ENCODE data around the gene PSME1. TPM values are rescaled to one million over a fixed set of nuclear protein-coding genes. Genes with fewer than 3 reads are reported as not detected.

Gene PSME1
- total RNA-seq, 1 donor: 111 TPM

DNA sequence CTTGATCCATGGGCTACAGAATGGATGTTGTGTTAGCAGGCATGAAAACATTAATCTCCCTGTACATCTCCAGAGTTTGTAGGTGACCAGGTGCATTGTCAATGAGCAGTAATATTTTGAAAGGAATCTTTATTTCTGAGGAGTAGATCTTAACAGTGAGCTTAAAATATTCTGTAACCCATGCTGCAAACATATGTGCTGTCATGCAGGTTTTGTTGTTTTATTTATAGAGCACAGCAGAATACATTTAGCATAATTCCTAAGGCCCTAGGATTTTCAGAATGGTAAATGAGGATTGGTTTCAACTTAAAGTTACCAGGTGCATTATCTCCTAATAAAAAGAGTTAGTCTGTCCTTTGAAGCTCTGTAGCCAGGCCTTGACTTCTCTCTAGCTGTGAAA lies 9.1 kb upstream of the PSME1 start:
- TF ChIP-seq, protein P1, sequence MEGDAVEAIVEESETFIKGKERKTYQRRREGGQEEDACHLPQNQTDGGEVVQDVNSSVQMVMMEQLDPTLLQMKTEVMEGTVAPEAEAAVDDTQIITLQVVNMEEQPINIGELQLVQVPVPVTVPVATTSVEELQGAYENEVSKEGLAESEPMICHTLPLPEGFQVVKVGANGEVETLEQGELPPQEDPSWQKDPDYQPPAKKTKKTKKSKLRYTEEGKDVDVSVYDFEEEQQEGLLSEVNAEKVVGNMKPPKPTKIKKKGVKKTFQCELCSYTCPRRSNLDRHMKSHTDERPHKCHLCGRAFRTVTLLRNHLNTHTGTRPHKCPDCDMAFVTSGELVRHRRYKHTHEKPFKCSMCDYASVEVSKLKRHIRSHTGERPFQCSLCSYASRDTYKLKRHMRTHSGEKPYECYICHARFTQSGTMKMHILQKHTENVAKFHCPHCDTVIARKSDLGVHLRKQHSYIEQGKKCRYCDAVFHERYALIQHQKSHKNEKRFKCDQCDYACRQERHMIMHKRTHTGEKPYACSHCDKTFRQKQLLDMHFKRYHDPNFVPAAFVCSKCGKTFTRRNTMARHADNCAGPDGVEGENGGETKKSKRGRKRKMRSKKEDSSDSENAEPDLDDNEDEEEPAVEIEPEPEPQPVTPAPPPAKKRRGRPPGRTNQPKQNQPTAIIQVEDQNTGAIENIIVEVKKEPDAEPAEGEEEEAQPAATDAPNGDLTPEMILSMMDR (IDR thresholded peaks at IDR 0.05; ENCODE audit: extremely low read depth, low read depth, low read length): no peak

GRCh38 chr14:24127673-24128072 lies 8.3 kb upstream of the PSME1 start:
- Histone ChIP-seq H3K4me2 (ENCODE audit: insufficient read depth, low read length) (no peak overlapping the region), H3K4me3 (ENCODE audit: insufficient read depth, low read length) (no peak overlapping the region), H3K36me3 (ENCODE audit: insufficient read depth, low read length) (peaks cover 14% of the 10 kb centered on the region), H3K79me2 (ENCODE audit: insufficient read depth, low read length) (no peaks in the 10 kb centered on the region), H4K20me1 (ENCODE audit: insufficient read depth, low read length) (no peaks in the 10 kb centered on the region), H3K4me1 (ENCODE audit: insufficient read depth, low read length) (no peaks in the 10 kb centered on the region), H3K27ac (ENCODE audit: low read depth, low read length) (no peak overlapping the region), H3K27me3 (ENCODE audit: insufficient read depth, low read length) (no peaks in the 10 kb centered on the region), H3K9me3 (ENCODE audit: low read depth, low read length) (no peaks in the 10 kb centered on the region), H2AFZ (ENCODE audit: low read length) (no peak overlapping the region)
- TF ChIP-seq, protein P1 (IDR thresholded peaks at IDR 0.05; ENCODE audit: extremely low read depth, low read depth, low read length): no peak
- no peak for DNase-seq (ENCODE audit: insufficient read length, low spot score, missing footprints)

More for the DNA sequence above, 9.1 kb upstream of the PSME1 start:
- Histone ChIP-seq H2AFZ (ENCODE audit: low read length) (no peak overlapping the region), H4K20me1 (ENCODE audit: insufficient read depth, low read length) (no peaks in the 10 kb centered on the region), H3K36me3 (ENCODE audit: insufficient read depth, low read length) (peaks cover 17% of the 10 kb centered on the region), H3K4me2 (ENCODE audit: insufficient read depth, low read length) (no peak overlapping the region), H3K9me3 (ENCODE audit: low read depth, low read length) (no peaks in the 10 kb centered on the region), H3K4me1 (ENCODE audit: insufficient read depth, low read length) (no peaks in the 10 kb centered on the region), H3K27ac (ENCODE audit: low read depth, low read length) (no peak overlapping the region), H3K79me2 (ENCODE audit: insufficient read depth, low read length) (no peaks in the 10 kb centered on the region), H3K4me3 (ENCODE audit: insufficient read depth, low read length) (no peak overlapping the region), H3K27me3 (ENCODE audit: insufficient read depth, low read length) (no peaks in the 10 kb centered on the region)
- DNase-seq (ENCODE audit: insufficient read length, low spot score, missing footprints): no peak

GRCh38 chr14:24129410-24129998 lies 6.5 kb upstream of the PSME1 start:
- Histone ChIP-seq H3K79me2 (ENCODE audit: insufficient read depth, low read length) (no peaks in the 10 kb centered on the region), H3K9me3 (ENCODE audit: low read depth, low read length) (no peaks in the 10 kb centered on the region), H3K4me2 (ENCODE audit: insufficient read depth, low read length) (no peak overlapping the region), H3K4me3 (ENCODE audit: insufficient read depth, low read length) (no peak overlapping the region), H3K27me3 (ENCODE audit: insufficient read depth, low read length) (no peaks in the 10 kb centered on the region), H4K20me1 (ENCODE audit: insufficient read depth, low read length) (no peaks in the 10 kb centered on the region), H2AFZ (ENCODE audit: low read length) (no peak overlapping the region), H3K4me1 (ENCODE audit: insufficient read depth, low read length) (no peaks in the 10 kb centered on the region), H3K36me3 (ENCODE audit: insufficient read depth, low read length) (no peaks in the 10 kb centered on the region), H3K27ac (ENCODE audit: low read depth, low read length) (no peak overlapping the region)
- TF ChIP-seq, protein P1 (IDR thresholded peaks at IDR 0.05; ENCODE audit: extremely low read depth, low read depth, low read length): no peak
- DNase-seq (ENCODE audit: insufficient read length, low spot score, missing footprints): no peak

- H2AFZ ChIP-seq (ENCODE audit: low read length): no peak within 1 kb of the TSS
- no peaks in the 10 kb centered on the region for H3K36me3 ChIP-seq (ENCODE audit: insufficient read depth, low read length)
- no peaks in the 10 kb centered on the region for H3K27me3 ChIP-seq (ENCODE audit: insufficient read depth, low read length)
- H3K27ac ChIP-seq (ENCODE audit: low read depth, low read length): no peak within 1 kb of the TSS
- TF ChIP-seq, protein P1 (IDR thresholded peaks at IDR 0.05; ENCODE audit: extremely low read depth, low read depth, low read length): no peak
- H3K4me2 ChIP-seq (ENCODE audit: insufficient read depth, low read length): no peak within 1 kb of the TSS
- peaks cover under 1% of the 10 kb centered on the region for H3K4me1 ChIP-seq (ENCODE audit: insufficient read depth, low read length)
- no peaks in the 10 kb centered on the region for H3K79me2 ChIP-seq (ENCODE audit: insufficient read depth, low read length)
- no peak within 1 kb of the TSS for H3K4me3 ChIP-seq (ENCODE audit: insufficient read depth, low read length)
- no peak for DNase-seq (ENCODE audit: insufficient read length, low spot score, missing footprints)
- no peaks in the 10 kb centered on the region for H4K20me1 ChIP-seq (ENCODE audit: insufficient read depth, low read length)
- H3K9me3 ChIP-seq (ENCODE audit: low read depth, low read length): no peaks in the 10 kb centered on the region
These were observed 5.6 kb upstream of the PSME1 start, which contains the start of gene FITM1 for GRCh38 chr14:24130380-24130716. Gene FITM1 (plus strand): TSS chr14:24130659. CDS start chr14:24131564, 905 bp downstream.
